ENCODE data around the gene PTPRA. TPM values are rescaled to one million over a fixed set of nuclear protein-coding genes. Genes with fewer than 3 reads are reported as not detected.
A peak's percentile ranks its signal among the peaks of the same experiment; 100 is the strongest.

The PTPRA gene
- total RNA-seq, 1 experiment from 2014 or later = 47.2 TPM

DNA sequence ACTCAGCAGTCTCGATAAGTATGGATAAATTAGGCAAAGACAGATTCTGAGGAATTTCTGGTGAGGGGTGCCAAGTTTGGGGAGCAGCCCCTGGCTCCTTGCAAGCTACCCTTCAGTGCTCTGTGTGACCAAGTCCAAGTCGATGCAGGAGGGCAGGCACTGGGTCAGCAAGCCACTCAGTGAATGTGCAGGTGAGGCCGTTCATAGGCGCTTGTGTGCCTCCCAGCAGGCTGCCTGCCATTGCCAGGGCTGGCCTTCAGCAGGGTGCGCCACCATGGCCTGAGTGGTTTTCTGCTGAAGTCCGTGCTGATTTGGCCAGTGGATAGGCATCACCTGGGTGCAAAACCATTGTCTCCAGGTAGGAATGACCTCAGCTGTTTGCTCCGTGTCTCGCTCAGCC, 166.8 kb downstream of the PTPRA start:
- peak overlapping the region; percentile 9; the same call in 1 of the 2 replicates for H3K27ac Mint-ChIP-seq

DNA sequence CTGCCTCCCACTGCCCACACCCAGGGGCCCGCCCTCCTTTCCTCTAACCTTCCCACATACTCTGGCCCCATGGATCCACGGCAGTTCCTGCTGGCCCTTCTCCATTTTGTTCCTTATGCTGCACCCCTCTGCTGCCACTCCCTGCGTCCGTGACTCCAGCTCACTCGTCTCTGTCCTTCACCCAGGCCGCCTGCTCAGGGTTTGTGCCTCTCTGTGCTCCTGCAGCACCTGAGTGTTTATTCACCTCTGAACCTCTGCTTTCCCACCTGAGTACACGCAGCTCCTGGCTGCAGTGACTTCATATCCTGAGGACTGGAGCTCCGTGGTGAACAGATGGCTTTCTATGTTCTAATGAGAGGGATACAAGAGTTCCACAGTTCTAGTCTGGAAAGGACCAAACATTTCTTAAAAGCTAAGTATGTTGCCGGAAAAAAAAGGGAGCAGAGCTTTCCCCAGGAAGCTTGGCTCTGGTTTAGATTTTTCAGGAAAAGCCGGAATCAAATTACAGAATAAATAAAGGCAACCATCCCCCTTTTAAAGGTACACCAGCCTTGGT, 168.7 kb downstream of the PTPRA start:
- ATAC-seq = no peak
- CTCF ChIA-PET = interaction anchor here (0.6 to 2.7 kb wide), 11 partner anchors 10 to 368 kb away, joined by 3 to 13 read pairs (median 3); partner anchors contain the start of gene TMEM239
- no peaks in the 10 kb centered on the region for H3K9me3 Mint-ChIP-seq
- peaks cover 30% of the 10 kb centered on the region for H3K36me3 Mint-ChIP-seq
- H3K4me1 Mint-ChIP-seq = peaks cover 24% of the 10 kb centered on the region
- peak; percentile 18 for DNase-seq (ENCODE audit: low spot score)
- H3K27me3 Mint-ChIP-seq (ENCODE audit: low read depth) = no peaks in the 10 kb centered on the region
- peak overlapping the region; percentile 86 for H3K27ac Mint-ChIP-seq
- H3K4me3 Mint-ChIP-seq = peak overlapping the region; percentile 48
- POLR2A ChIA-PET = no interaction called here
- TF ChIP-seq, protein P1, sequence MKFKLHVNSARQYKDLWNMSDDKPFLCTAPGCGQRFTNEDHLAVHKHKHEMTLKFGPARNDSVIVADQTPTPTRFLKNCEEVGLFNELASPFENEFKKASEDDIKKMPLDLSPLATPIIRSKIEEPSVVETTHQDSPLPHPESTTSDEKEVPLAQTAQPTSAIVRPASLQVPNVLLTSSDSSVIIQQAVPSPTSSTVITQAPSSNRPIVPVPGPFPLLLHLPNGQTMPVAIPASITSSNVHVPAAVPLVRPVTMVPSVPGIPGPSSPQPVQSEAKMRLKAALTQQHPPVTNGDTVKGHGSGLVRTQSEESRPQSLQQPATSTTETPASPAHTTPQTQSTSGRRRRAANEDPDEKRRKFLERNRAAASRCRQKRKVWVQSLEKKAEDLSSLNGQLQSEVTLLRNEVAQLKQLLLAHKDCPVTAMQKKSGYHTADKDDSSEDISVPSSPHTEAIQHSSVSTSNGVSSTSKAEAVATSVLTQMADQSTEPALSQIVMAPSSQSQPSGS (CRISPR knock-in tag; IDR thresholded peaks at IDR 0.05; ENCODE audit: borderline replicate concordance, low read depth) = no peak
- TF ChIP-seq CREB1 (CRISPR knock-in tag; IDR thresholded peaks at IDR 0.05) (no peak), IRF2 (CRISPR knock-in tag; IDR thresholded peaks at IDR 0.05; ENCODE audit: borderline replicate concordance, low read depth) (no peak), ZNF138 (CRISPR knock-in tag; conservative IDR thresholded peaks at IDR 0.05) (no peak)
- TF ChIP-seq, protein P2, sequence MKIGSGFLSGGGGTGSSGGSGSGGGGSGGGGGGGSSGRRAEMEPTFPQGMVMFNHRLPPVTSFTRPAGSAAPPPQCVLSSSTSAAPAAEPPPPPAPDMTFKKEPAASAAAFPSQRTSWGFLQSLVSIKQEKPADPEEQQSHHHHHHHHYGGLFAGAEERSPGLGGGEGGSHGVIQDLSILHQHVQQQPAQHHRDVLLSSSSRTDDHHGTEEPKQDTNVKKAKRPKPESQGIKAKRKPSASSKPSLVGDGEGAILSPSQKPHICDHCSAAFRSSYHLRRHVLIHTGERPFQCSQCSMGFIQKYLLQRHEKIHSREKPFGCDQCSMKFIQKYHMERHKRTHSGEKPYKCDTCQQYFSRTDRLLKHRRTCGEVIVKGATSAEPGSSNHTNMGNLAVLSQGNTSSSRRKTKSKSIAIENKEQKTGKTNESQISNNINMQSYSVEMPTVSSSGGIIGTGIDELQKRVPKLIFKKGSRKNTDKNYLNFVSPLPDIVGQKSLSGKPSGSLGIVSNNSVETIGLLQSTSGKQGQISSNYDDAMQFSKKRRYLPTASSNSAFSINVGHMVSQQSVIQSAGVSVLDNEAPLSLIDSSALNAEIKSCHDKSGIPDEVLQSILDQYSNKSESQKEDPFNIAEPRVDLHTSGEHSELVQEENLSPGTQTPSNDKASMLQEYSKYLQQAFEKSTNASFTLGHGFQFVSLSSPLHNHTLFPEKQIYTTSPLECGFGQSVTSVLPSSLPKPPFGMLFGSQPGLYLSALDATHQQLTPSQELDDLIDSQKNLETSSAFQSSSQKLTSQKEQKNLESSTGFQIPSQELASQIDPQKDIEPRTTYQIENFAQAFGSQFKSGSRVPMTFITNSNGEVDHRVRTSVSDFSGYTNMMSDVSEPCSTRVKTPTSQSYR (CRISPR knock-in tag; IDR thresholded peaks at IDR 0.05) = no peak
- TF ChIP-seq, protein P3, sequence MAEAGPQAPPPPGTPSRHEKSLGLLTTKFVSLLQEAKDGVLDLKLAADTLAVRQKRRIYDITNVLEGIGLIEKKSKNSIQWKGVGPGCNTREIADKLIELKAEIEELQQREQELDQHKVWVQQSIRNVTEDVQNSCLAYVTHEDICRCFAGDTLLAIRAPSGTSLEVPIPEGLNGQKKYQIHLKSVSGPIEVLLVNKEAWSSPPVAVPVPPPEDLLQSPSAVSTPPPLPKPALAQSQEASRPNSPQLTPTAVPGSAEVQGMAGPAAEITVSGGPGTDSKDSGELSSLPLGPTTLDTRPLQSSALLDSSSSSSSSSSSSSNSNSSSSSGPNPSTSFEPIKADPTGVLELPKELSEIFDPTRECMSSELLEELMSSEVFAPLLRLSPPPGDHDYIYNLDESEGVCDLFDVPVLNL (CRISPR knock-in tag; IDR thresholded peaks at IDR 0.05; ENCODE audit: borderline replicate concordance, low read depth) = no peak
- TF ChIP-seq, protein P4, sequence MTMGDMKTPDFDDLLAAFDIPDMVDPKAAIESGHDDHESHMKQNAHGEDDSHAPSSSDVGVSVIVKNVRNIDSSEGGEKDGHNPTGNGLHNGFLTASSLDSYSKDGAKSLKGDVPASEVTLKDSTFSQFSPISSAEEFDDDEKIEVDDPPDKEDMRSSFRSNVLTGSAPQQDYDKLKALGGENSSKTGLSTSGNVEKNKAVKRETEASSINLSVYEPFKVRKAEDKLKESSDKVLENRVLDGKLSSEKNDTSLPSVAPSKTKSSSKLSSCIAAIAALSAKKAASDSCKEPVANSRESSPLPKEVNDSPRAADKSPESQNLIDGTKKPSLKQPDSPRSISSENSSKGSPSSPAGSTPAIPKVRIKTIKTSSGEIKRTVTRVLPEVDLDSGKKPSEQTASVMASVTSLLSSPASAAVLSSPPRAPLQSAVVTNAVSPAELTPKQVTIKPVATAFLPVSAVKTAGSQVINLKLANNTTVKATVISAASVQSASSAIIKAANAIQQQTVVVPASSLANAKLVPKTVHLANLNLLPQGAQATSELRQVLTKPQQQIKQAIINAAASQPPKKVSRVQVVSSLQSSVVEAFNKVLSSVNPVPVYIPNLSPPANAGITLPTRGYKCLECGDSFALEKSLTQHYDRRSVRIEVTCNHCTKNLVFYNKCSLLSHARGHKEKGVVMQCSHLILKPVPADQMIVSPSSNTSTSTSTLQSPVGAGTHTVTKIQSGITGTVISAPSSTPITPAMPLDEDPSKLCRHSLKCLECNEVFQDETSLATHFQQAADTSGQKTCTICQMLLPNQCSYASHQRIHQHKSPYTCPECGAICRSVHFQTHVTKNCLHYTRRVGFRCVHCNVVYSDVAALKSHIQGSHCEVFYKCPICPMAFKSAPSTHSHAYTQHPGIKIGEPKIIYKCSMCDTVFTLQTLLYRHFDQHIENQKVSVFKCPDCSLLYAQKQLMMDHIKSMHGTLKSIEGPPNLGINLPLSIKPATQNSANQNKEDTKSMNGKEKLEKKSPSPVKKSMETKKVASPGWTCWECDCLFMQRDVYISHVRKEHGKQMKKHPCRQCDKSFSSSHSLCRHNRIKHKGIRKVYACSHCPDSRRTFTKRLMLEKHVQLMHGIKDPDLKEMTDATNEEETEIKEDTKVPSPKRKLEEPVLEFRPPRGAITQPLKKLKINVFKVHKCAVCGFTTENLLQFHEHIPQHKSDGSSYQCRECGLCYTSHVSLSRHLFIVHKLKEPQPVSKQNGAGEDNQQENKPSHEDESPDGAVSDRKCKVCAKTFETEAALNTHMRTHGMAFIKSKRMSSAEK (CRISPR knock-in tag; IDR thresholded peaks at IDR 0.05; ENCODE audit: borderline replicate concordance) = no peak
- TF ChIP-seq, protein P5, sequence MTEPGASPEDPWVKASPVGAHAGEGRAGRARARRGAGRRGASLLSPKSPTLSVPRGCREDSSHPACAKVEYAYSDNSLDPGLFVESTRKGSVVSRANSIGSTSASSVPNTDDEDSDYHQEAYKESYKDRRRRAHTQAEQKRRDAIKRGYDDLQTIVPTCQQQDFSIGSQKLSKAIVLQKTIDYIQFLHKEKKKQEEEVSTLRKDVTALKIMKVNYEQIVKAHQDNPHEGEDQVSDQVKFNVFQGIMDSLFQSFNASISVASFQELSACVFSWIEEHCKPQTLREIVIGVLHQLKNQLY (CRISPR knock-in tag; IDR thresholded peaks at IDR 0.05) = no peak

More for the DNA sequence above, 166.8 kb downstream of the PTPRA start:
- ATAC-seq = no peak
- H3K36me3 Mint-ChIP-seq = peaks cover 40% of the 10 kb centered on the region
- no peaks in the 10 kb centered on the region for H3K27me3 Mint-ChIP-seq (ENCODE audit: low read depth)
- no peak overlapping the region for H3K4me3 Mint-ChIP-seq
- ChIA-PET POLR2A (no interaction called here), CTCF (no interaction called here)
- peaks cover 18% of the 10 kb centered on the region for H3K4me1 Mint-ChIP-seq
- H3K9me3 Mint-ChIP-seq = no peaks in the 10 kb centered on the region
- TF ChIP-seq, protein P4 (CRISPR knock-in tag; IDR thresholded peaks at IDR 0.05; ENCODE audit: borderline replicate concordance) = no peak
- TF ChIP-seq, protein P6, sequence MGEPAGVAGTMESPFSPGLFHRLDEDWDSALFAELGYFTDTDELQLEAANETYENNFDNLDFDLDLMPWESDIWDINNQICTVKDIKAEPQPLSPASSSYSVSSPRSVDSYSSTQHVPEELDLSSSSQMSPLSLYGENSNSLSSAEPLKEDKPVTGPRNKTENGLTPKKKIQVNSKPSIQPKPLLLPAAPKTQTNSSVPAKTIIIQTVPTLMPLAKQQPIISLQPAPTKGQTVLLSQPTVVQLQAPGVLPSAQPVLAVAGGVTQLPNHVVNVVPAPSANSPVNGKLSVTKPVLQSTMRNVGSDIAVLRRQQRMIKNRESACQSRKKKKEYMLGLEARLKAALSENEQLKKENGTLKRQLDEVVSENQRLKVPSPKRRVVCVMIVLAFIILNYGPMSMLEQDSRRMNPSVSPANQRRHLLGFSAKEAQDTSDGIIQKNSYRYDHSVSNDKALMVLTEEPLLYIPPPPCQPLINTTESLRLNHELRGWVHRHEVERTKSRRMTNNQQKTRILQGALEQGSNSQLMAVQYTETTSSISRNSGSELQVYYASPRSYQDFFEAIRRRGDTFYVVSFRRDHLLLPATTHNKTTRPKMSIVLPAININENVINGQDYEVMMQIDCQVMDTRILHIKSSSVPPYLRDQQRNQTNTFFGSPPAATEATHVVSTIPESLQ (CRISPR knock-in tag; IDR thresholded peaks at IDR 0.05) = no peak
- TF ChIP-seq MXD4 (CRISPR knock-in tag; IDR thresholded peaks at IDR 0.05; ENCODE audit: borderline replicate concordance) (no peak), FOXP1 (CRISPR knock-in tag; IDR thresholded peaks at IDR 0.05; ENCODE audit: borderline replicate concordance) (no peak), ETV6 (CRISPR knock-in tag; IDR thresholded peaks at IDR 0.05) (no peak), SMAD4 (CRISPR knock-in tag; IDR thresholded peaks at IDR 0.05) (no peak), FOXJ3 (CRISPR knock-in tag; IDR thresholded peaks at IDR 0.05; ENCODE audit: borderline replicate concordance) (no peak), JAZF1 (CRISPR knock-in tag; IDR thresholded peaks at IDR 0.05) (no peak)
- no peak for DNase-seq (ENCODE audit: low spot score)

Data from WTC11 (cell line).